Activated CD4-positive, alpha-beta T cell treated with anti-CD3 and anti-CD28 coated beads, Interleukin-2, amount 10 ng/mL, durations not matched to agents 24 days and 14 days (primary cell): ENCODE results near the gene DIPK1A. TPM values are rescaled to one million over a fixed set of nuclear protein-coding genes. Genes with fewer than 3 reads are reported as not detected.

Experiments used
- DNase-seq: peaks from one replicate; pipeline ENCODE4 v3.0.0; 2022
- H3K27ac Mint-ChIP-seq: one replicate; pipeline ENCODE4 v1.8.0; 2022; ENCODE audit warnings: mild to moderate bottlenecking, mixed read lengths
- H3K27me3 Mint-ChIP-seq: one replicate; pipeline ENCODE4 v1.8.0; 2022; ENCODE audit warnings: mixed read lengths
- H3K36me3 Mint-ChIP-seq: one replicate; pipeline ENCODE4 v1.8.0; 2022; ENCODE audit warnings: low read depth, mild to moderate bottlenecking, mixed read lengths
- H3K4me1 Mint-ChIP-seq: one replicate; pipeline ENCODE4 v1.8.0; 2021; ENCODE audit warnings: mixed read lengths
- H3K4me3 Mint-ChIP-seq: one replicate; pipeline ENCODE4 v1.8.0; 2022; ENCODE audit warnings: mild to moderate bottlenecking, moderate library complexity, mixed read lengths
- H3K9me3 Mint-ChIP-seq: one replicate; pipeline ENCODE4 v1.8.0; 2021; ENCODE audit warnings: mixed read lengths
- intact Hi-C: fragments of 100-400 bp; cut with micrococcal nuclease; formaldehyde crosslinking; loops from one replicate; pipeline ENCODE4 v1.15.1; 2023
- total RNA-seq: library from RNA; stranded (reverse); gene quantifications from 2 replicates; pipeline ENCODE4 v1.2.3, GENCODE V29; 2022

Gene DIPK1A
- total RNA-seq, 1 donor from 2014 or later: 19.7 TPM

- Mint-ChIP-seq H3K27ac (no peak overlapping the region), H3K4me1 (no peaks in the 10 kb centered on the region), H3K4me3 (no peak overlapping the region)
These were observed 152.9 kb downstream of the DIPK1A start for GRCh38 chr1:92808381-92808780.

GRCh38 chr1:92805216-92805615 lies 156.0 kb downstream of the DIPK1A start:
- intact Hi-C loops: no loop called here
- H3K36me3 Mint-ChIP-seq: no peaks in the 10 kb centered on the region
- H3K27me3 Mint-ChIP-seq: peaks cover 16% of the 10 kb centered on the region
- no peak overlapping the region for H3K4me3 Mint-ChIP-seq
- no peaks in the 10 kb centered on the region for H3K4me1 Mint-ChIP-seq
- no peaks in the 10 kb centered on the region for H3K9me3 Mint-ChIP-seq
- no peak for DNase-seq
- H3K27ac Mint-ChIP-seq: no peak overlapping the region

More at GRCh38 chr1:92808381-92808780, 152.9 kb downstream of the DIPK1A start:
- peaks cover 32% of the 10 kb centered on the region for H3K27me3 Mint-ChIP-seq
- no peaks in the 10 kb centered on the region for H3K9me3 Mint-ChIP-seq
- intact Hi-C loops: no loop called here
- no peak for DNase-seq
- no peaks in the 10 kb centered on the region for H3K36me3 Mint-ChIP-seq

GRCh38 chr1:92804721-92805201 lies 156.5 kb downstream of the DIPK1A start:
- H3K36me3 Mint-ChIP-seq: no peaks in the 10 kb centered on the region
- no peaks in the 10 kb centered on the region for H3K4me1 Mint-ChIP-seq
- peaks cover 16% of the 10 kb centered on the region for H3K27me3 Mint-ChIP-seq
- intact Hi-C loops: no loop called here
- DNase-seq: no peak
- H3K9me3 Mint-ChIP-seq: no peaks in the 10 kb centered on the region
- H3K4me3 Mint-ChIP-seq: no peak overlapping the region
- H3K27ac Mint-ChIP-seq: no peak overlapping the region

- Mint-ChIP-seq H3K27ac (no peak overlapping the region), H3K36me3 (no peaks in the 10 kb centered on the region), H3K9me3 (no peaks in the 10 kb centered on the region), H3K27me3 (peaks cover 17% of the 10 kb centered on the region), H3K4me3 (no peak overlapping the region), H3K4me1 (no peaks in the 10 kb centered on the region)
- intact Hi-C loops: no loop called here
- DNase-seq: no peak
These were observed 157.9 kb downstream of the DIPK1A start for GRCh38 chr1:92803140-92803887.

- H3K27ac Mint-ChIP-seq: no peak overlapping the region
- H3K9me3 Mint-ChIP-seq: no peaks in the 10 kb centered on the region
- peaks cover 46% of the 10 kb centered on the region for H3K27me3 Mint-ChIP-seq
- no peaks in the 10 kb centered on the region for H3K4me1 Mint-ChIP-seq
- intact Hi-C loops: no loop called here
- no peak for DNase-seq
- no peaks in the 10 kb centered on the region for H3K36me3 Mint-ChIP-seq
- H3K4me3 Mint-ChIP-seq: no peak overlapping the region
These were observed 163.3 kb downstream of the DIPK1A start for GRCh38 chr1:92797961-92798360.

- DNase-seq: no peak
- H3K27ac Mint-ChIP-seq: no peak overlapping the region
- H3K27me3 Mint-ChIP-seq: peaks cover 52% of the 10 kb centered on the region
- H3K36me3 Mint-ChIP-seq: no peaks in the 10 kb centered on the region
- no peaks in the 10 kb centered on the region for H3K4me1 Mint-ChIP-seq
- no peaks in the 10 kb centered on the region for H3K9me3 Mint-ChIP-seq
- H3K4me3 Mint-ChIP-seq: no peak overlapping the region
- intact Hi-C loops: no loop called here
These were observed 164.0 kb downstream of the DIPK1A start for GRCh38 chr1:92797297-92797696.

GRCh38 chr1:92795166-92795565 lies 166.1 kb downstream of the DIPK1A start:
- Mint-ChIP-seq H3K4me1 (no peaks in the 10 kb centered on the region), H3K27ac (no peak overlapping the region), H3K27me3 (peaks cover 65% of the 10 kb centered on the region), H3K9me3 (no peaks in the 10 kb centered on the region), H3K4me3 (no peak overlapping the region), H3K36me3 (no peaks in the 10 kb centered on the region)
- intact Hi-C loops: no loop called here
- no peak for DNase-seq

GRCh38 chr1:92792340-92792782 lies 168.9 kb downstream of the DIPK1A start:
- Mint-ChIP-seq H3K4me3 (no peak overlapping the region), H3K27ac (no peak overlapping the region), H3K36me3 (no peaks in the 10 kb centered on the region), H3K9me3 (no peaks in the 10 kb centered on the region), H3K27me3 (peaks cover 76% of the 10 kb centered on the region), H3K4me1 (no peaks in the 10 kb centered on the region)
- intact Hi-C loops: no loop called here
- no peak for DNase-seq

Other genes with a start within 250 kb of the DIPK1A start
- gene EVI5, start 176.4 kb downstream of the DIPK1A start, total RNA-seq: 24.6 and 25.8 TPM in 2 replicates
- 1,231 and 1,282 TPM in 2 replicates for gene RPL5, start 129.4 kb downstream of the DIPK1A start, total RNA-seq
- 63.7 and 64.3 TPM in 2 replicates for gene MTF2, start 117.8 kb upstream of the DIPK1A start, total RNA-seq
- gene TMED5, start 219.0 kb upstream of the DIPK1A start, total RNA-seq: 43.1 and 44.7 TPM in 2 replicates
- 16.4 and 17.9 TPM in 2 replicates for gene CCDC18, start 219.3 kb upstream of the DIPK1A start, total RNA-seq